NCI-H2171 (cell line): ENCODE data around the gene ARF3.

Experiments used
- DNase-seq: peaks from one replicate; lab custom pipeline; 2025; lab: John Stamatoyannopoulos, UW

ARF3 gene

DNA sequence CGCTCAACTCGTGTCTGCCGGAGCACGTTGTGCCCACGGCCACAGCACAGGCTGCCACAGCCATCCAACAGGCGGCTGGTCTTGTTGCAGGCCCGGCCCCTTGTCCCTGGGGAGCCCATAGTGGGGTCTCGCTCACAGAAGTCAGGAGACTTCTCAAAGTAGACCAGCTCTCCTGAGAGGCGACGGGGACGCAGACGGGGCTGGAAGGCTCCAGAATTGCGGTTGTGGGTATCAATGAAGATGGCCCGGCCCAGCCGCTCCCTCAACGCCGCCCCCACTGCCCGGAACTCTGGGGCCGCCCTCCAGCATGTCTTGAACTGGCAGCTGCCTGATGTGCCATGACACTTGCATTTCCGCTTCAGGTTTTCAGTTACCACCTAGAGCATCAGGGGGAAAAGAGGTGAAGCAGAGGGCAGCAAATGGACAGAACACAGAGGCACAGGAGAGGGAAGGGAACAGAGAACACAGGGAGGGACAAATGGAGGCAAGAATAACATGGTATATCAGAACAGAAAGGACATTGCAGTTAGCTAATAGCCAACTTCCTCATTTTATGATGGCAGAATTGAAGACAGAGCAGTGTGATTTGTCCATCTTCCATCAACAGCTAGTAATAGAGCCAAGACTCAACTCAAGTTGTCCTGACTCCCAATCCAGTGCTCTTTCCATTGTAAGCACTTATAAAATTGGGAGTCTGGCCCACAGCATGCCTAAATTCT is 9.0 kb upstream of the ARF3 start:
- DNase-seq = no peak

DNA sequence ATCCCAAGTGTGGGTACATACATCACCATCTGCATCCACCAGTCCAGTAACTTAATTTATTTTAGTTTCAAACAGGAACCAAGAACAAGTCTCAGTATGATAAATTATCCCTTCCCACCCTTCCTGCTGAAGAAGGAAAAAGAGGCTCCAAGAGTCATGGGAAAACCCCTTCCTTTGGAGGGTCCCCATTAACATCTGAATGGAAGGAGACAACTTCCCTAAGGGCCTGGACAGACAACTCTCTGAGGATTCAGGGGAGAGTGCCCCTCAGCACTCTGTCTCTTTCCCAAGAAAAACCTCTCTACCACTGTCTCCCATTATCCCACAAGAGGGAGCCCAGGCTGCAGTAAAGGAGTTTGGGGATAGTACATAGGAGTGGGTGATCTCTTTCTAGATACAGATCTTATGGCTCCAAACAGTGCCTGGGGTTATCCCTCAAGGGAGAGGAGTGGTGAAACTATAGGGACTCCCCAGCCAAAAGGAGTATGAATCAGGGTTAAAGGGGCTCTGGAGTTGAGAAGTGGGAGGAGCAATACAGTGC is 8.1 kb upstream of the ARF3 start:
- no peak for DNase-seq

DNA sequence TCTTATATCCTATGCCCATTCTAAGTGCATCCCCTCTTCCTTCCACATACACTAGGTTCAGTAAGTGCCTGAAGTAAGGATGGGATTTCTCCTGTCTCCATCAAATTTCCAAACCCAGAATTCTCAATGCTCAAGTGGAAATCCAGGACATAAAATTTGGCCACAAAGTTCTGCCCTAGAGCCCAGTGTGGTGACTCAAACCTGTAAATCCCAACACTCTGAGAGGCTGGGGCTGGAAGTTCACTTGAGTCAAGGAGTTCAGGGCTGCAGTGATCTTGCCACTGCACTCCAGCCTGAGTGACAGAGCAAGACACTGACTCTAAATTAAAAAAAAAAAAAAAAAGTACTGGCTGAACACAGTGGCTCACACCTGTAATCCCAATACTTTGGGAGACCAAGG is 4.5 kb upstream of the ARF3 start:
- DNase-seq = no peak

DNA sequence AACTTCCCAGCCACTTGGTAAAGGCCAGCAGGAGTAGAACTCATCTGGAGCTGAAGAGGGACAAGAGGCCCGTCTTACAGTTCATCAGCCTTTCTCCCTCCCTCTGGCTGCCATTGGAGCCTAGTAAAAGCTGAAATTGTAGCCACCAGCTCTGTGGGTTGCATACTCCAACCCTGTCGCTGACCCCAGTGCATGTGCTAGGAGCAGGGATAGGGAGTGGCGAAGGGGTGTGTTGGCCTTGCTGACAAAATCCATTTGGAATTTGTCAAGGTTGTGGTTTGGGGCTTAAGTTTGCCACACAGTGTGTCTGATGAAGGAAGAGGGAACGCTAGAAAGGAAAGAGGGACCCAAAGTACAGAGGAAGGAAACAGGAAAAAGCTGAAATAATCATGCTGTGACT is 4.0 kb upstream of the ARF3 start:
- no peak for DNase-seq

DNA sequence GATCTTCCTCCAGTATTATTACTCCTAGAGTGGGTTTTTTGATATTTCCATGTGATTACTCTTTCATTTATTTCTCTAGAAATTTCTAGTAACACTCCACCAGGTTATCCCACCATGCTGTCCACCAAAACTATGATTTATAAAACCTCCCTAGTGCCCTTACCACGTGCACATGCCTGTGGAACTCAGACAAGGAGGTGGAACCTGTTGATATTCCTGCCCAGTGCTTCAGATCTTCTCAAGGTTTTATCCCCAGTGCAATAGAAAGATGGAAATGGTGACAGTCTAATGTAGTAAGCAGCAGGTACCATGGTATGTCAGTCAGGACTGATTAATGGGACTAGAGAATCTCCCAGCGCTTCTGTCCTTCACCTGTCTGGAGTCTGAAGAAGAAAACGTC is 3.5 kb upstream of the ARF3 start:
- DNase-seq = no peak

DNA sequence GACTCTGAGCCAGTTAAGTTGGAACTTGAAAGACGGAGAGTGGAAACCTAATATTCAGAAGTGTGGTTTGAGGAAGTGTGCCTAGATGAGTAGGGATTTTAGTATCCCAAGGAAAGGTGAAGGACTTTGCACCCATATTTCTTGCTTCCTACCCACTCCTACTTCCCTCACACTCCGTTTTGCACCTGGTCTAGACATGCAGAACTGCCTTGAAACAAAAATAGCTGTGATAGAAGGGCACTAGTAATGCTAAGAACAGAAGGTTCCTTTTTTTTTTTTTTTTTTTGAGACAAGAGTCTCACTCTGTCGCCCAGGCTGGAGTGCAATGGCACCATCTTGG is 732 bp upstream of the ARF3 start:
- DNase-seq = no peak

DNA sequence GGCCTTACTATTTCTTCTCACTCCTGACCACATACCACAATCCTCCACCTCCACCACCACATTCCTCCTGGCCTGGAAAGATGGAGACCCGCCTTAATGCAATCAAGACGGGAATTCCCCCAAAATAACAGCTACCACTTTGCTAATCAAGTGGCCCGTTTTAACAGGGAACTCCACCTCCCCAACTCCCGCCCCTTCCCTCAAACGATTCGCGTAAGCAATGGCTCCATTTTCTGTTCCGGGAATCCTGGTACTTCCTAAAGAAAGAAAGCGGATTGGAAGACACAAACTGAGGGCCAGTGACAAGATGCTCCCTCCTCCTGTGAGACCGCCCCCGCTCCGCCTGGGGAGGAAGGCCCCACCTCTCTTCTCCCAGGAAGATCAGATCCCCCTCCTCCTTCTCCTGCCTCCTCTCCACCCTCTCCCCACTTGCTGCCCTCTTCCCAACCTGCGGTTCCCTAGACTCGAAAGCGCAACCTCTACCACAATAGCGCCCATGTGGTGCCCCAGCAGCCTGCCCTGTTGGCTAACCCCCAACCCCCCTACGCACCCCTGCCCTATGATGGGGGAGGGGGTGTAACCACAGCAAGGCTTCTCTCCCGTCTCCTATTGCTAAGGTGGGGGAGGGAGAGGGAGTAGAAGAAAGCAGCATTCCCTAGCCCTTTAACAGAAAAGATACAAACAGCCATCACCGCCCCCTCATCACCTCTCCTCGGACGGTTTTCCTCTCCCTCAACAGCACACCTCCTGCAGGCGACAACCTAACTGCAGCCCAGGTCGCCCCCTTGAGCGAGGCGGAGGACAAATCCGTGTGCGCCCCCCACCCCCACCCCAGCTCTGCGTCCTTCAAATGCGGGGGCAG is 777 bp downstream of the ARF3 start:
- DNase-seq = peak; percentile 89

DNA sequence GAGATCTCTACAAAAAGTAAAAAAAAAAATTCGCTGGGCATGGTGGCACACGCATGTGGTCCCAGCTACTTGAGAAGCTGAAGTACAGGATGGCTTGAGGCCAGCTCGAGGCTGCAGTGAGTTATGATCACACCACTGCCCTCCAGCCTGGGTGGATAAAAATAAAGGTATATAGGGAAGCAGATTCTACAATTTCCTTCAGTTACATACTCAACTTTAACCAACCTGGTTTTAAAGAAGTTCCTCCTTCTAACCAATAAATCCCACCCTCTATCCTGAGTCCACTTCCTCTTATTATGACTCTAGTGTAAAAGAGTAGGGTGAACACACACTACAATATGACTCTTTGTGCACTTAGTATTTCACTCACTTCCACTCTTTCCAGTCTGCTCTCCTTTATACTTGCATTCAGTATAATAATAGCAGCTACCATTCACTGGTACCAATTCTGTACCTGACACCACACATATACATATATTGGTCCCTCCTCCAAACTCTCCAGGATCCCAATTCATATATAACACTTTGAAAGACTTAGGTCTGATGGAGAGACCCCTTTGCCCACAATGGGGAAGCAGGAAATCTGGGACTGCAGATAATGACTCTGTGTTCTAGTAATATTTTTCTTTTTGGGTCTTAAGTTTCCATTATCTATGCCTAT is 2.3 kb downstream of the ARF3 start:
- no peak for DNase-seq

DNA sequence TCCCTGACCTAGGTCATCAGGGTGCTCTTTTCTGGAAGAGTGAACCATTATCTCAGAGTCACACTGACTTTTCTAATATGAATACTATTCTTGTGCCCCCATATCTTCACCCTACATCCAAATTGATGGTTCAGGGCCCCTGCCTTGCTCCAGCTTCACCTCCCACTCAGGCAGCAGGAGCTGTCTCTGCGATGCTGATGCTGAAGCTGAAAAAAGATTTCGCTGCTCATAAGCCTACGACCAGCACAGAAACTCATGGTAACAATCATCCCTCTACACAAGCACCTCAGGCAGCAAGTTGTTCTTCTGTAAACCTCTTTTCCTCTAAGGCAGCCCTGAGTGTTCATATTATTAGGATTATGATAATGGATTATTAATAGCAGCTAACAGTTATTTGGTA is 3.2 kb downstream of the ARF3 start:
- no peak for DNase-seq

DNA sequence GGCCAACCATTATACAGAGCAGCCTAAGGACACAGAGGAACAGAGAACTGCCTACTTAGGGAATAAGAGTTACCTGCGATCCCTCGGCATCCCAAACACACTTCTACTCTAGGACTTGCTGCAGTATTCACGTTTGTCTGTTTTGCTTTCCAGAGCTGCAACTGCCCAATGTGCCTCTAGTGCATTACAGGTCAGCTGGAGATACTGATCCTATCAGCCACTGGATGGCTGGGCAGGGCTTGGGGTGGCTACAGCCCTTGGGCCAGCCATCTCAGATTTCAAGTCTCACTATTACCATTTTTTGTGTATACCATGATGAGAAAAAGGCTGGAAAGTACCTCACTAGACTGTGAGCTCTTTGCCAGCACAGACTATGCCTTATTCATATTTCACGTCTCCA is 4.6 kb downstream of the ARF3 start:
- no peak for DNase-seq

DNA sequence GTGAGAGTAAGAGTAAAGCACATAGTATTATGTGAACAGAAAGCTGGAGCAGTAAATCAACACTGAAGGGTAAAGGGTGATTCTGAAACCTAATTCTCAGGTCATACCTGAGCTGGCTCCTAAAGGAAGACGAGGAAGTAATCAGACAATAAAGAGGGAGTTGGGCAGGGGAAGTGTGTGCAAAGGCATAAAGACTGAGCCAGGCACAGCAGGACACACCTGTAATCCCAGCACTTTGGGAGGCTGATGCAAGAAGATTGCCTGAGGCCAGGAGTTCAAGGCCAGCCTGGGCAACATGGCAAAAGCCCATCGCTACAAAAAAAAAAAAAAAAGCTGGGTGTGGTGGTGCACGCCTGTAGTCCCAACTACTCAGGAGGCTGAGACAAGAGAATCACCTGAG is 9.6 kb downstream of the ARF3 start:
- DNase-seq = no peak

DNA sequence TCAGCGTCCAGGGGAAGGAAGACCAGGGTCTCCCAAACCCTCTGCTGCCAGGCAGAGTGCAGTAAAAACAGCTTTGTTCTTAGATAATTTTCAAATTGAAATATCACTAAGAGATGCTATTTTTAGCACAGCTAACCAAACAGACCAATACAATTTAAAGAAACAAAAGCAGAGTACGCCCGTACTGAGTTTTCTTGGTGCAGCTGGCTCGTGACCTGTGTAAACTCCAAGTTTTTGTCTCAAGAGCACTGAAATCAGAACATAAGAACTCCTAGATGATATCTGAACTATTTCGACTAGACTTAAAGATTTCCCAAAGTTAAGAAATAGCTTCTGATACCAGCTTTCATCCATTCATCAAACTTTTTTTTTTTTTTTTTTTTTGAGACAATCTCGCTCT is 10.3 kb downstream of the ARF3 start:
- DNase-seq = no peak

DNA sequence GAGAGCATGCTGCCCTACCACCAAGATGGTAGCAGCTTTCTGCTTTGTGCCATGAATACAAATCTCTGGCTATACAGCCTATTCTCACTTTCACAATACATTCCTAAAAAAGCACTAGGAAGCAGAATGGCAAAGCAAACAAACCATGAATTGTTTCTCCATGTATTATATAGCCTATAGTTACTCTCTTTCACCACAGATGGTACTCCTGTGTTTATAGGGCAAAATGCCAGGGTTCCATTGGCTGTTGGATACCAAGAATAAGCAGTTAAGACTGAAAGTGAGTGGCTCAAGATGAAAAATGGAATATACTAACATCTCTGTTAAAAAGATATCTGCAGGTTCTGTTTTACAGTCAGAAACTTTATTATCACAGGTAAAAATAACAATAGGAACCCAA is 11.1 kb downstream of the ARF3 start:
- peak; percentile 48 for DNase-seq

DNA sequence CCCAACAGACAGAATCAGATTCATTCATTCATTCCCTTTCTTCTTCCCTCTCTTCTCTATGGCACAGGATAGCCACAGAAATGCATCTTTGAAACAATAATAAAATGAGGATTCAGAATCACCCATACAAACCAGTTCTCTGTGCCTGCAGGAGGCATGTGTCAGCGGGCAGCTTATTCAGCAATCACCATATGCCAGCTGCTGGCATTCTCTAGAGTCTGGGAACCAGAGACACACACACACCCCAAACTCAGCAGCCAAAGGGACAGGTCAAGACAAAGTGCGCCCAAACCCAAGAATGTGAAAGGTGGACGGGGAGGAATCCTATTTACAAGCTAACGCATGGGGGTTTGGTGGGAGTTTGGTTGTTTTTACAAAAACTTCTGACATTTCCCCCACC is 14.1 kb downstream of the ARF3 start:
- DNase-seq = no peak

DNA sequence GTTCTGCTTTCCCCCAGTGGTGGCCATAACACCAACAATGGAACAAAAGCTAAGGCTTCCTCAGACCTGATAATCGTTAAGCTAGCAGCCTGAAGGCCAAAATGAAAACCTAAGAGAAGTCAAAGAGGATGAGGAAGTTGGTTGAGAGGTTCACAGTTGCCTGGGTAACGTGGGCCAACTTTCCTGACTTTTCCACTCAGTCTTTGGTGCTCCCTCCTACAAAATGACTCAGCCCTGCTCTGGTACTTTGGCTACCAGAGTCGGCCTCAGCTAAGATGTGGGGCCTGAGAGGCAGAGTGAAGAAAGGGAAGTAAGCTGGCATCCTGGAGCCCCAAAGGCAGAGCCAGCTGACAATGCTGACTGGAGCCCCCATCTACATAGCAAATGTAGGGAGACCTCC is 17.1 kb downstream of the ARF3 start:
- DNase-seq = no peak

DNA sequence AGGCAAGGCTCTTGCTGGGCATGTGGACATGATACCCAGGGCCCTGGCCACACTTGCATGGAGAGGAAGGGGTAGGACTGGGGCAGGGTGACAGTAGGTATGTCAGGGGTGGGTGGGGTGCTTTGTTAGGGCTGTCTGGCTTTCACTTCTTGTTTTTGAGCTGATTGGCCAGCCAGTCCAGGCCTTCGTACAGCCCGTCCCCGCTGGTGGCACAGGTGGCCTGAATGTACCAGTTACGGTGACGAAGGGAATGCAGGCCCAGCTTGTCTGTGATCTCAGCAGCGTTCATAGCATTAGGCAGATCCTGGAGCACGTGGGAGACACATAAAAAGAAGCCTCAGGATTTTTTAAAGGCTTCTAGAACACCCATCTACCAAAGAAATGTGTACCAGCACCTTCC is 18.5 kb downstream of the ARF3 start:
- no peak for DNase-seq

DNA sequence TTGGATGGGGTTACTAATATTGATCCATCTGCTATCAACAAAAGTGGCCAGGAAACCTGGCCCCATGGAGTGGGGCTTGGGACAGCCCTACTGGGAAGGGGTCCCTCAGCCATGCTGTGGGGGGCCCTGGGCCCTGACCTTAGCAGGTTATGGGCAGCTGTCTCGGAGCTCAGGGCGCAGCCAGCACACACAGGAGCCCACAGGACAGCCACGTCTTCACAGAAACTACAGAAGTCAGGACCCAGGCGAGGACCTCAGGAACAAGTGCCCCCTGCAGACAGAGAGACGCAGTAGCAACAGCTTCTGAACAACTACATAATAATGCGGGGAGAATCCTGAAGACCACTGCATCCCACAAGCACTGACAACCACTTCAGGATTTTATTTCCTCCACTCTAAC is 20.1 kb downstream of the ARF3 start:
- no peak for DNase-seq

DNA sequence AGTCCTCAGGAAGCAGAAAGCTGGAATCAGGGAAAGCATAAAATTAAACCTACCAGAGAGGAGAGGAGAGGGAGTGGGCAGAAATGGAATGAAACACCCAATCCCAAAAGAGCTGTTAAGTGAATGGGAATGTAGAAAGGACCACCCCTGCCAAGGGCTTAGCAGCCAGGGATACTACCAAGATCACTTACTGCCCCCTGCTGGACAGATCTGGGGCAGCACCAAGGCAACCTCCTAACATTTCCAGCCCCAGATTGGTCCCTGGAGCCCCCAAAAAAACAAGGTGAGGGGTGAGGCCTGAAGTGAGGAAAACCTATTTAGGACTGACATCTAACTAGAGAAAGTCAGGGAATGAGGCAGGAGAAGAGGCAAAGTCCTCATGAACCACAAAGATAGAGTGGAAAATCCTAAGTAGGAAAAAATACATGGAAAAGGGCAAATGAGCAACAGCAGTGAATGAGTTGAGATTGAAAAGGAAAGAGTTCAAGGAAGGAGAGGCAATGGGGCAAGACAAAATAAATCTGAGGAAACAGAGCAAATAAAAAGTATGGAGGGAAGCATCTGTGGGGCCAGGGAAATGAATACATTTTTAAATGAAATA is 20.8 kb downstream of the ARF3 start:
- DNase-seq = peak; percentile 8

DNA sequence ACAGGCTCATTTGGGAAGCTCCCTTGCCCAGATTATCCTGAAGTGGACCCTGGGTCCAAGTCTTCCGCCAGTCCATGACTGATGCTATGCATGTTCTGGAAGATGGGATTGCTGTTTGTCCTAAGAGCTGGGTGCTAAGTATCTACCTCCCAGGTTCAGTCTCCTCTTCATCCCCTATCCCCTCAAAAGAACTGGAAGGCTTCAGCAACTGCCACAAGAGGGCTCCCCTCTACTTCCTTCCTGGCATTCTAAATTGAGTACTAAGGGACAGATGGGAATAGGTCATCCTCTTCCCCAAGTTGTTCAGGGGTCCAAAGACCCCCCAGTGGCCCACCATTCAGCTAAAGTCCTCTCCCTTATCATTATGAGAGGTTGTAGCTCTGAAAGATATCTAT is 23.0 kb downstream of the ARF3 start:
- no peak for DNase-seq

DNA sequence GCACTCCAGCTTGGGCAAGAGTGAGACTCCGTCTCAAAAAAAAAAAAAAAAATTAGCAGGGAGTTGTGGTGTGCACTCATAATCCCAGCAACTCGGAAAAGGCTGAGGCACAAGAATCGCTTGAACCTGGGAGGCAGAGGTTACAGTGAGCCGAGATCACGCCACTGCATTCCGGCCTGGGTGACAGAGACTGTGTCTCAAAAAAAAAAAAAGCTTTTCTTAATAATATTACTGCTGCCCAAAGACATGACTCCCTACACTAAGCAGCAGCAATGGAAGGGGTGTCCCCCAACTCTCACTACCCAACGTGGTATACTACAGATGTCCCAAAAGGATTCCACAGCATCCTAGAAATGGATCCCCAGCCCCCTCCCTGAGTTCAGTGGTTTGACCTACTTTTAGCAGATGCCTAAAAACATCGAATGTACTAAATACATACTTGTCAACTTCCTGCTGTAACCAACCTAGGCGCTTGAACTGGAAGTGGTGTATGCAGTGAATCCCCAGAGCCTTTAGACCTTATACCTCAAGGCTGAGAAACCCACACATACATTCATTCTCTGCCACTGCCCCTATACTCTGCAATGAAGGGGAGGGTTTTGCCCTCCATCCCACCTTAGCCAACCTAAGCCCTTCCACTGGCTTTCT is 23.5 kb downstream of the ARF3 start:
- DNase-seq = no peak

DNA sequence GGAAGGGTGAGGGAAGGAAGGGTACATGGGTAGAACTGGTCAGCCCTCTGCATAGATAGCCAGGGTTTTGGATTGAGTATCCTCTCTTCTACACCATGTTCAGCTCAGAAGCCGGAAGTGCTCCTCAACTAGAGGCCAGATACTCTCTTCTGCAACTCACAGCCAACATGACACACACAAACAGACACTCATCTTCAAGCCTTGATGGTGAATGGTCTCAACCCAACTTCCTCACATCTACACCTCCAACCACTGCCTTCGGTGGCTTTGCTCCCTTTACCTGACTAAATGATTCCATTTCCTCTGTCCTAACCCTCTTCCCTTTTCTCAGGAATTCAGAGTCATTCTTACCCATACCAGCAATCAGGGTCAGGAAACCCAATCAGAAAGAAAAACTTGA is 24.4 kb downstream of the ARF3 start:
- no peak for DNase-seq

DNA sequence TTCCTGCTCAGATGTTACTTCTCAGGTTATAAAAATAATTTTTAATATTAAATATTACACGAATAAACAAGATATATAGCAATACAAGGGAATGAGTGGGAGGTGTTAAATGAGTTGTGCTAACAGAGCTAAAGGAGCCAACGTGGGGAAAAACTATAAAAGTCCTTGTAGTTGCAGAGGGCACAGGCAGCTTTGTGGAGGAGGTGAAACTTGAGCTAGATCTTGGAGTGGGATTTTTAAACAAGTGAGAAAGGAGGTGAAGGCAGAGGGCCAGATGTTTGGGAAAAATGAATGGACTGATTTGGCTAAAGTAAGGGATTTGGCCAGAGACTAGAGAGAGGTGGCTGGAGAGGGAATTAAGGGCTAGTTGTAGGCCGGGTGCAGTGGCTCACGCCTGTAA is 26.8 kb downstream of the ARF3 start:
- no peak for DNase-seq
